Measurements from ENCODE around the gene ADK. TPM values are rescaled to one million over a fixed set of nuclear protein-coding genes. Genes with fewer than 3 reads are reported as not detected.
"Not testable (repeated sequence)": the region's sequence is repeated elsewhere in the genome, so short reads cannot be mapped to it uniquely, and the experiment has no call there.

The ADK gene
- total RNA-seq, 6 experiments from 2014 or later: 54.2 to 92.5 (median 63.5) TPM

- Histone ChIP-seq H3K36me3 (no peaks in the 10 kb centered on the region), H3K27ac (no peak overlapping the region), H3K27me3 (no peaks in the 10 kb centered on the region), H3K4me1 (no peaks in the 10 kb centered on the region), H3K9me3 (no peaks in the 10 kb centered on the region), H3K4me3 (no peak overlapping the region)
- ATAC-seq: no peak
- intact Hi-C loops (cut with DNase I): no loop called here
- DNase-seq: no peak
- no peak for TF ChIP-seq POLR2A (IDR thresholded peaks at IDR 0.05)
- TF ChIP-seq CTCF (IDR thresholded peaks at IDR 0.05): no peak
- WGBS (ENCODE audit: insufficient coverage, low coverage, low lambda C conversion rate, missing lambda C conversion rate): 37% methylated on average over 2 of the region's 2 CpGs
Measured at GRCh38 chr10:74523199-74523598, 372.2 kb downstream of the ADK start.

GRCh38 chr10:74525885-74526284 is 374.9 kb downstream of the ADK start:
- 95% methylated on average over 3 of the region's 3 CpGs for WGBS (ENCODE audit: insufficient coverage, low coverage, low lambda C conversion rate, missing lambda C conversion rate)
- H3K4me1 ChIP-seq: no peaks in the 10 kb centered on the region
- intact Hi-C loops (cut with DNase I): no loop called here
- no peak for ATAC-seq
- H3K4me3 ChIP-seq: no peak overlapping the region
- H3K9me3 ChIP-seq: no peaks in the 10 kb centered on the region
- no peaks in the 10 kb centered on the region for H3K36me3 ChIP-seq
- no peak for TF ChIP-seq POLR2A (IDR thresholded peaks at IDR 0.05)
- no peak for TF ChIP-seq CTCF (IDR thresholded peaks at IDR 0.05)
- no peak overlapping the region for H3K27ac ChIP-seq
- no peak for DNase-seq
- H3K27me3 ChIP-seq: no peaks in the 10 kb centered on the region

GRCh38 chr10:74527611-74528010 is 376.6 kb downstream of the ADK start:
- intact Hi-C loops (cut with DNase I); H3K9me3 ChIP-seq; H3K27me3 ChIP-seq; H3K27ac ChIP-seq; H3K4me1 ChIP-seq; DNase-seq; ATAC-seq; H3K36me3 ChIP-seq; H3K4me3 ChIP-seq: not testable (repeated sequence)
- WGBS (ENCODE audit: insufficient coverage, low coverage, low lambda C conversion rate, missing lambda C conversion rate): 95% methylated on average over 5 of the region's 5 CpGs

GRCh38 chr10:74529205-74529604 is 378.2 kb downstream of the ADK start:
- ATAC-seq (peak in 3 of 4 donors; percentile 44 to 52 (median 52)), DNase-seq (no peak)
- H3K36me3 ChIP-seq: no peaks in the 10 kb centered on the region
- intact Hi-C loops (cut with DNase I): no loop called here
- no peaks in the 10 kb centered on the region for H3K9me3 ChIP-seq
- no peaks in the 10 kb centered on the region for H3K27me3 ChIP-seq
- H3K4me3 ChIP-seq: no peak overlapping the region
- H3K27ac ChIP-seq: no peak overlapping the region
- TF ChIP-seq CTCF (IDR thresholded peaks at IDR 0.05): no peak
- no peak for TF ChIP-seq POLR2A (IDR thresholded peaks at IDR 0.05)
- 100% methylated on average over 1 of the region's 1 CpG for WGBS (ENCODE audit: insufficient coverage, low coverage, low lambda C conversion rate, missing lambda C conversion rate)
- no peaks in the 10 kb centered on the region for H3K4me1 ChIP-seq

- WGBS (ENCODE audit: insufficient coverage, low coverage, low lambda C conversion rate, missing lambda C conversion rate): 94% methylated on average over 3 of the region's 3 CpGs
- intact Hi-C loops (cut with DNase I): no loop called here
- Histone ChIP-seq H3K4me1 (no peaks in the 10 kb centered on the region), H3K9me3 (no peaks in the 10 kb centered on the region), H3K36me3 (no peaks in the 10 kb centered on the region), H3K27me3 (no peaks in the 10 kb centered on the region), H3K27ac (no peak overlapping the region), H3K4me3 (no peak overlapping the region)
- DNase-seq (no peak), ATAC-seq (no peak)
- TF ChIP-seq CTCF (IDR thresholded peaks at IDR 0.05) (no peak), POLR2A (IDR thresholded peaks at IDR 0.05) (no peak)
Measured at GRCh38 chr10:74530981-74531380, 380.0 kb downstream of the ADK start.

Measured in right lobe of liver (tissue), 6 donors.